Activated CD8-positive, alpha-beta memory T cell treated with anti-CD3 and anti-CD28 coated beads, Interleukin-2, amount 50 U/mL, for 48 hours (primary cell): ENCODE results near the gene SP6.

Experiments
- DNase-seq: peaks from one replicate; pipeline ENCODE4 v3.0.0-alpha.2; 2020

SP6 gene

GRCh38 chr17:47879028-47879585, 28.1 kb upstream of the SP6 start:
- DNase-seq, result no peak

DNA sequence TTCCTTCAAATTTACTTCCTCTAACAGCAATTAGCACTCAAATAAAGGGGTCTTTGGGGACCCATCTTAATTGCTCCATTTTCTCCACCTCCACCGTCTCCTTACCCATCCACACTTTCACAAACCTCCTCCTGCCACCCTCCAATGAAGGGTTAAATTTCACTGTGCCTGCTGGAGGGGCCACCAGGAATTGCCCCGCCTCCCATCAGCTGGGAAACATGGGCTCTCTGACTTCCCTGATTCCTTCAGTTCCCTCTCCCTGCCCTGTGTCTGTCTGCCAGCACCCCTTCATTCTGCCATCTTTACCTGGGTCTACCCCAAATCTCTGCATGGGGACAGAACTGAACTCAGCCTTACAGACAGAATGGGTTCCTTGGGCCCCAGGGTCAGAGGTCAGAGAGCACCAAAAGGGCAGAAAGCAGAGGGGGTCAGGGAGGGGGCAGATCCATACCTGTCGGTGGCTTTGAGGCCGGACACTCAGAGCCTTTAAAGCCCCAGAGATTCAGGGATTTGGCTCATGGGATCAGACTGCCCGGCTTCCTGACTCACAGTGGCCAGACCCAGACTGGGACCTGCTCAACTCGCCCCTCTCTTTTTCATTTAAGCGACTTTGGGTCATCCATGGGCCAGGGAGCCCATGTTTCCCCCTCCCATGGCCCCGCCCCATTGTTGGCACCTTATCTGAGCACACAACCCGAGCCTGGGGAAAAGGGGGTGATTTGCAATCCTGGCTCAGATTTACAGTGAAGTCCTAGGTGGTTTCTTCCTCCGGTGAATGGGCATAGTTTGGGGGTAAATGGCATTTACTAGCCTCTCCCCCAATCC, 27.5 kb upstream of the SP6 start:
- DNase-seq, result no peak

DNA sequence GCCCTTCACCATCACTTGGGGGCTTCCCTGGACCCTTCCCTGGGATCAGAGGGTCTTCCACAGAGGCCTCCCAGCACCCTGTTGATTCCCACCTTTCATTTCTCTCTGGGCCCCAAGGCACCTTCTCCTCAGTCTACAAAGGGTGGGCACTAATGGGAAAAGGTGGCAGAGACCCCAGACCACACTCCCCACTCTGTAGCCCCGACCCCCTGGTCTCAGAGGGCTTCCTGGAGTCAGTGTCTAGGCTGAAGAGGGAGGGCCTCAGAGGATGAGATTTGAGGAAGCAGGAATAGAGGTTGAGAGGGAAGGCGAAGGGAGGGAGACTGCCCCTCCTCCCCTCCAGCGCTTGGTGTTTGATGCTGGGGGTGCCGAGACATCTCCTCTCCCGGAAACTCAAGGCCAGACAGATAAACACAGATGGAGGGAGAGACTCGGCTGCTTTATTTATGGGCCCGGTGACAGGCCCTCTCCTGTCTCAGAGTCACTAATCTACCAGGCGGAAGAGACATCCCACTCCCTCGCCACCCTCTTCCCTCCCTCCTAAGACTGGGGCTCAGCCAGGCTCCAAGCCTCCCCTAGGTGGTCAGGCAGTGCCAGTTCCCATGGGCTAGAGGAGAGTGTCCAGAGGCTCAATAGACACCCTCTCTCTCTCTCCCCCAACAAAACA, 26.5 kb upstream of the SP6 start:
- DNase-seq, result no peak

DNA sequence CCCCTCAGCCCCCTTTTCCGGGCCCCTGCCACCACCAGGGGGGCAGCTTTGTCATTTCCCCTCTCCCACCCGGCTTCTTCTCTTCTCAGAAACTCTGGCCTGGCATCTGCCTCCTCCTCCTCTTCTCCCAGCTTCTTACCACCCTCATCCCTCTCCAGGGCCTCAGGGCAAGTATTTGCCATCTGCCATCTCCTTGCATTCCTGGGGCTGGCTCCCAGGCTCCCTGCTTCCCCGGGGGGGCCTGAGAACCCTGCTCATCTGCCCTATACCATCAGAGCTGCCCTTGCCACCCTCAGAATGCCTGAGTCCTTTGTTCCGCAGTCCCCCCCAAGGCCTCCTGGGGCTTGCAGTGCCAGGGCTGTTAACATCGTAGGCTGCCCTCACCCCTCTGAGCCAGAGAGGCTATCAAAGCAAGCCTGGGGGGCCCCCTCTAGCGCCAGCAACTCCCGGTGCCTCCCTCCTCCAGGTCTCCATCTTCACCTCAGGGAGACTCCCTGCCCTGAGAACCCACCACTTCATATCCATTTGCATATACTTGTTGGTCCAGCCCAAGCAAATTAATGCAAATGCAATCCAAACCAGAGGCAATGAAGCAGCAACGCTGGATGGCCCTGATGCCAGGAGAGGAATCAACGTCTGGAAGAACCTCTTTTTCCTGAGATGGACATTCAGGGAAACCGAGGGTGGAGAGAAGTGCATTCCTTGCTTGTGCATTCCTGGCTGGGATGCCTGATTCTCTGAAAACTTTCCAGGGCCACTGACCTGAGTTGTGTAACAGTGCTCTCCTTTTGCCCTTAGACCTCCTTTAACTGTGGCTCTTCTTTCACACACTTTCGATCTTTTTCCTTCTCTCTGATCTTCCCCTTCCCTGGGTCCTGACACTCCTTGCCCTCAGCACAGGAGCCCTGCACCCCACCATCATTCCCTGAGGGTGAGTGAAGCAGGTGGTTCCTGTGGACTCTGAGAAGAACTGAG, 24.3 kb upstream of the SP6 start:
- no peak for DNase-seq

DNA sequence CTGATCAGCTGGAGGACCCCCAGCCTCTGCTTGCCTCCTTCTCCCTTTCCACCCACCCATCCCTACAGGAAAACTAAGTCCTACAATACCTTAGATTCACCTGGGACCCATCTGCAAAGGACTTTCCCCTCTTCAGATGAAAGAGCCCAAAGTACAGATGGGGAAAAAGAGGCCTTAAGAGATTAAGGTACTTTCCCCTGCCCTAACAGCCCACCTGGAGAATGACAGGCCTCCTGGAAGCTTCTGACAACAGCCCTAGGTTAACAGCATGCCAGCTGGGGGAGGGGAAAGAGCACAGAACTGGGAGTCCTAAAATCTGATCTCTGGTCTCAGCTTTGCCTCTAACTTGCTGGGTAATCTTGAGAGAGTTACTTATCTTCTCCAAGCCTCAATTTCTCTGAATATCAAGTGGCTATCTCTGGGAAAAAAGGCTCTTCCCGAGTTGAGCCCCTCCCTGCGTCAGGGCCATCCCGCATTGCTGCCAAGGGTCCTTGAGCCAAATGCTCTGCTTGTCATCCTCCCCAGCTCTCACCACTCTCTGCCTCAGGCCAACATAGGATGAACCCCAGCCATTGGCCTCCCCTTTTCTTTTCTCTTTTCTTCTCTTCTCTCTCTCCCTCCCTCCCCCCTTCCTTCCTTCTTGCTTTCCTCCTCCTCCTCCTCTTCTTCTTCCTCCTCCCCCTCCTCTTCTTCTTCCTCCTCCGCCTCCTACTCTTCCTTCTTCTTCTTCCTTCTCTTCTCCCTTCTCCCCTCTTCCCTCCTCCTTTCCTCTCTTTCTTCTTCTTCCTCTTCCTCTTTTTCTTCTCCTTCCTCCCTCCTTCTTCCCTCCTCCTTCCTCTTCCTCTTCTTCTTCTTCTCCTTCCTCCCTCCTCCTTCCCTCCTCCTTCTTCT, 22.5 kb upstream of the SP6 start:
- DNase-seq, result no peak

DNA sequence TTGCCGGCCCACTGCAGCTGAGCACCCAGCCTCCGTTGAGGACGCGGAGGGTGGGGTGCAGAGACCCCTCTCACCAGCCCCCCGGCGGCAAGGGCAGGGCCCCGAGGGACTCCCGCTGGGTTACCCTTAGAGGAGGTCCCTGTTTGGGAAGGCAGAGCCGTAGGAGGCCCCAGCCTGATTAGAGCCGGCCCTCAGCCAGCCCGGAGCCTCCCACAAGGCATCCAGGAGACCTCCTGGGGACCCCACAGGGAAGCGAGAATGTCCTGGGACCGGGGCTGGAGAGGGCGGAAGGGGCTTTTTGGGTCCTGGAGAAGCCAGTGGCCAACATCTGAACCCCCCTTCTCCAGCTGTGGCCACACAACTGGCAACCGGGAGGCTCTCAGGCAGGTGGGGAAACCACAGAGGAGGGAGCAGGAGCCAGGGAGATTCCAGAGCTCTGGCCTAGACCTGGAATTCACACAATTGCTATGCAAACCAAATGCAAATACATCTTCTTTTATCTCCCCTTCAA, 21.7 kb upstream of the SP6 start:
- DNase-seq, result no peak

- no peak for DNase-seq
These were observed 21.2 kb upstream of the SP6 start for GRCh38 chr17:47872019-47872650.

- no peak for DNase-seq
These were observed 20.1 kb upstream of the SP6 start for GRCh38 chr17:47871048-47871447.

GRCh38 chr17:47870056-47870455, 19.1 kb upstream of the SP6 start:
- DNase-seq, result no peak

DNA sequence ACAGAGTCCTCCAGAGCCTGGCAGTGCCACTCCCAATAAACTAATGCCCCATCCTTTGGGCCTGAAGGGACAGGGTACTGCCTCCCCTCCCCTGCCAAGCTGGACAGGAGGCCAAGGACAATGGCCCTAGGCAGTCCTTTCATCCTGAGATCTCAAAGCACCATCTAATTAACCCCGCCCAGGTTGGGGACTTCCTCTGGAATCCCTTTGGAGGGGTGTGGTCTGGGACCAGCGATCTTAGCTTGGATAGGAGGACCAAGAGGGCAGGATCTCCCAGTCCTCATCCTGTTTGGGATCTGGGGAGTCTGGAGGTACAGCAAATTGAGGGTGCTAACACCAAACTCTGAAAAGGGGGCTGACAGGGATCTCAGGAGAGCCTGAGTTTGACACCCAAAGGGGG, 18.2 kb upstream of the SP6 start:
- no peak for DNase-seq

GRCh38 chr17:47867813-47868533, 17.0 kb upstream of the SP6 start:
- DNase-seq, result no peak

- DNase-seq, result no peak
These were observed 16.0 kb upstream of the SP6 start for GRCh38 chr17:47866941-47867340.

DNA sequence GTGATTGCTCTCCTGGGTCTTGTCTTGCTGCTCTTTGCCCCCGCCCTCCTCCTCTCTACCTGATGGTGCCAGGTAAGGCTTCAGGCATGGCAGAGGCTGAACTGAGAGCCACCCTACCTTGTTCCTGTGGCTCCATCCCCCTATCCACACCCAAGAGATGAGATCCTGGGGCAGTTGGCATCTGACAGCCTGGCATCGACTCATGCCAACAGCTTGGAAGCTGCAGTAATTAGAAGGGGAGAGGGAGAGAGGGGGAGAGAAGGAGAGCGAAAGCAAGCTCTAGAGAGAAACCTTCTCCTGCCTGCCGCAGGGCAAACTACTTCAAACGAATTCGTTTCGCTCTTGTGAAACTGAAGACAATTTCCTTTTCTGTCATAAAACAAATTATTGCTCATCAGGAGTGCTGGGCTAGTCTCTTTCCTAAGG, 13.8 kb upstream of the SP6 start:
- DNase-seq, result no peak

DNA sequence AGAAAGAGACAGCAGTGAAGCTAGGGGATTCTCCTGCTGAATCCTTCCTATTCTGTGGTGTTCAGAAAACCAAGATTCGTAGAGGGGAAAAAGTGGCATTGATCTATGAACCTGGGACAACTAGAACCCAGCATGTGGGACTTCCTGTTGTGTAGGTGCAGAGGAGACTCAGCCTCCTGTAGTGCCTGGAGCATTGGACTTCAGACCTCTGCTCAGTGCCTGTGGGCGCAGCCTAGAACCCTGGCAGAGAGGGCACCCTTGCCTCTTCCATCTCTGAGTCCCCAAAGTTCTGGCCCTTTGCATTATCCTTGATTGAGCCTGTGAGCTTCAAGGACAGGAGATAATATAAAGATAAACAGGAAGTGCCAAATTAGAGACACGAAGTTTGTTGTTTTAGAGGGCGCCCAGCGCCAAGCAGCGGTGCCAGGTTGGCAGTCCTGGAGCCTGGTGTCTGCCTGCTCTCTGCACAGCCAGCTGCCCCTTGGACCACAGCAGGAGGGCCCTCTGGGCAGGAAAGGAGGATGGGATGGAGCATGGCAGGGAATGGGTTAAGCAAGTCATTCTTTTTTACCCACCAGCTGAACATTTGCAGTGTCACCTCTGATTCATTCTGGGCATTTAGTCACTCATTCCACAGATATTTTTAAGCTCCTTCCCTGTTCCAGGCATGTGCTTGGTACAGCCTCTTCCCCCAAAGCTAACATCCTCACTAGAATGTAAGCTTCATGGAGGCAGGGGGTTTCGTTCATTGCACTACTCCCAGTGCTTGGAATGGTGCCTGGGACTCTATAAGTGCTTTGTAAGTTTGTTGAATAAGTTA, 11.9 kb upstream of the SP6 start:
- no peak for DNase-seq

GRCh38 chr17:47860386-47860785, 9.4 kb upstream of the SP6 start:
- no peak for DNase-seq

- DNase-seq, result no peak
These were observed 6.8 kb upstream of the SP6 start for GRCh38 chr17:47857551-47858455.

GRCh38 chr17:47856830-47857229, 5.9 kb upstream of the SP6 start:
- no peak for DNase-seq

GRCh38 chr17:47855737-47856136, 4.8 kb upstream of the SP6 start:
- no peak for DNase-seq
